Kidney tubule cell (primary cell): ENCODE results near the gene SLC43A3.
"Not testable (repeated sequence)": the region's sequence is repeated elsewhere in the genome, so short reads cannot be mapped to it uniquely, and the experiment has no call there.

Experiments
- DNase-seq: peaks from one replicate; pipeline ENCODE4 v3.0.0-alpha.2; 2018; ENCODE audit warnings: low spot score

SLC43A3 gene

DNA sequence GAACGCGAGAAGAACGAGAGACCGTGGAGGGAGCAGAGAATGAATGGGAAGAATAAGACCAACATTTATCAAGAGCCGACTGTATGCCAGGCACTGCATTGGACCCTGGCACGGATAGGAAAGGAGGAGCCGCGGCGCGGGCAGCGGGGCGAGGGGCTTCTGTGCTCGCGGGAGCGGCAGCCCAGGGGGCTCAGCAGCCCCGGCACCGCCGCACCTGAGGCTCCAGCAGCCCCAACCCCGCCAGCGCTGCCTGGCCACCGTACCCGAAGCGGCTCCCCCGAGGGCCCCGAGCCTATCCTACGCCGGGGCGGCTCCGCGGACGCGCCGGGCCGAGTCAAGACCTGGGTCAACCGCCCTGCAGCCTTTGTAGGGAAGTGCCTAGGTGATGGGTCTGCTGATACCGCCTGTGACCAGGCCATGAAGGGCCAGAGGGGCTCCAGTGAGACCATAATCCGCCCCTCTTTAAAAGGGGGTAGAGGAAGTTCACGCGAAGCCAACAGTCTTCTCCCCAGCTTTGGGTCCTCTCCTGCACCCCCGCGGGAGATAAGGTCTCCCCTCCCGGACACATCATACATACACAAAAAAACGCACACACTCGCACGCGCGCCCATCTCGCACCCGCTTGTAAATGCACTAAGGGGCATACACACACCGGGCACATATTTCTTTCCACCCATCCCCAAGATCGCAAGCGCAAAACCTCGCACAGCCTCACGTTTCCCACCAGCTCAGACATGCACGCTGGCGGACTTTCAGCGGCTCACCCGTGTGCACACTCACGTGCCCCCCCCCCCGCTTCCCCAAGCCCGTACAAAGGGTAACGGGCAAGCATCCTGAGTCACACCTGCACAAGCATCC is 32.5 kb upstream of the SLC43A3 start:
- no peak for DNase-seq

DNA sequence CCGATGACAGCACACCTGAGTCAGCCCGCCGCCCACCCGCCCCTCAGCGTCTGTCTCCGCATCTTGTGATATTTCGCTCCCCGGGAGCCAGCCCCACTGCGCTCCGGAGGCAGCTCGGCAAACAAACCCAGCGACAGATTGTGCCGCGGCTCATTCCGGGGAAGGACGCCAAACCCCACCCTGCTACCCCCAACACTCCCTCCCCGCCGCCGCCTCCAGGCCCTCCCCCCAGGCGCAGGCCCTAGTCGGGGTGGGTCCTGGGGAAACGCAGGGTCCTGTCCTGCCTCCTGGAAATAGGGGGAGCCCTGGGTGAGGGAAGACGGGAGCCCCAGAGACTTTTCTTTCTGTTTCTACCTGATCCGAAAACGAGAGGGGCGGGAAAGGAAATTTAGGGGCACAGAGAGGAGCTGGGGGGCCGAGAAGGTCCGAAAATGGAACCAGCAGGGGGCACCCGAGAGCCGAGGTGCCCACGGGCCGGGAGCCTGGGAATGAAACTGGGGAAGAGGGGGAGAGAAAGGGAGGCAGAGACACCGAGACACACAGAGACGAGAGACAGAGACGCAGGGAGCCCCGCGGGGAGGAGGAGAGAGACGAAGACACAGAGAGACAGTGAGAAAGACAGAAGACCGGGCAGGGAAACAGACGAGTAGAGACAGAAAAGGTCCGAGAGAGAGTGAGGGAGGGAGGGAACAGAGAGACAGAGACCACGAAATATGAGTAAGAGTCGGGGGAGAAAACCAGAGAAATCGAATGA is 31.7 kb upstream of the SLC43A3 start:
- DNase-seq = peak; percentile 19

DNA sequence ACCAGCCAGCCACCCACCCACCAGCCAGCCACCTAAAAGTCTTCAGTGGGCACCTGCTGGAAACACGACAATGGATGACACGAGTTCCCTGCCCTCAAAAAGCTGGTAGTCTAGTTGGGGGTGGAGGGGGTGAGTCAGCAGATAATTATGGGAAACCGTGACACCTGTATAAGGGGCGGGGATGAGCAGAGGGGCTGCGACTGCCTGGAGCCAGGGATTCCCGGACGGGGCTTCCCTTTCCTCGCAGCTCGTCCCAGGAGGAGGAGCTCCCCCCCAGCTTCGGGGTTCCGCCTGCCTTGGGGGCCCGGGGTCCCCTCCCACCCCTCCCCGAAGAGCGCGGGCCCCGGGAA is 31.1 kb upstream of the SLC43A3 start:
- DNase-seq = peak; percentile 28

DNA sequence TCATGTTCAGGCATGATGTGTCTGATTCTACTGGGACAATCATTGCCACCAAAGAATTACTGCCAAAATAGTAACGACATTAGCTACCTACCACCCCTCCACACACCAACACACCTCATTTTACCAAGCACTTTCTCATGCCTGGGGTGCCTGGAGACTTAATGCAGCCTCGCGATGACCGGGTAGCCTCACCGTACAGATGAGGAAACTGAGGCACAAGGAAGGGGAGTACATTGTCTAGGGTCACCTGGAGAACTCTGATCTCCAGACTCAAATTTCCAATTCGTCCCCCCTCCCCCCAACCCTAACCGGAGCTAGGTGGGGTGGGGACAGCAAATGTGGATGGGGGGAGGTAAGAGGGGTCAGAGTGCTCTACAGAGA is 30.7 kb upstream of the SLC43A3 start:
- DNase-seq = no peak

DNA sequence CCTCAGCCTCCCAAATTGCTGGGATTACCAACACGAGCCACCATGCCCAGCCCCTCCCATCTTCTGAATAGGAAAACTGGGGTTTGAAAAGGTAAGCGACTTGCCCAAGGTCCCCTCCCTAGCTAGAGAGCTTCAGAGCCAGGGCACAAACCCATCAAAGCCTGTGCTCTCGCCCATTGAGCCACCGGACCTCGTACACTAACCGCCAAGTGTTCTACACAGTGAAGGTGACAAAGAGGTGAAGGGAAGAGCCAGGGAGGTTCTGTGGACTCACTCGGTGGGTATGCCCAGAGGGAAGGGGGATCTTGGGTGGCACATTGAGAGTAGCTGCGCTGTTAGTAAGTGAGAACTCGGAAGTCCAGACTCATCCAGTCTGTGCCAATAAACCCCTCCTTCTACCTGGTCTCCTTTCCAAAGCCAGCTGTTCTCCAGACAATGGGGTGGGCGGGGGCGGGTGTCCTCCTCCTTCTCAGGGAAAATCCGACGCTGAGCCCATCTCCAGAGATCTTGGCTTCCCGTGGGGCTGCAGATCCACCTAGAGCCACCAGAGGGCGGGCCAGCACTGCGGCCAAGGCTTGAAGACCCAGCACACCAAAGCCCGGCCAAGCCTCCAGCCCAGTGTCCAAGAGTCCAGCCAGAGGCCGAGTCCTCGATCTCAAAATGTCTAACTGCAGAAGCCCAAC is 30.2 kb upstream of the SLC43A3 start:
- peak; percentile 80 for DNase-seq

DNA sequence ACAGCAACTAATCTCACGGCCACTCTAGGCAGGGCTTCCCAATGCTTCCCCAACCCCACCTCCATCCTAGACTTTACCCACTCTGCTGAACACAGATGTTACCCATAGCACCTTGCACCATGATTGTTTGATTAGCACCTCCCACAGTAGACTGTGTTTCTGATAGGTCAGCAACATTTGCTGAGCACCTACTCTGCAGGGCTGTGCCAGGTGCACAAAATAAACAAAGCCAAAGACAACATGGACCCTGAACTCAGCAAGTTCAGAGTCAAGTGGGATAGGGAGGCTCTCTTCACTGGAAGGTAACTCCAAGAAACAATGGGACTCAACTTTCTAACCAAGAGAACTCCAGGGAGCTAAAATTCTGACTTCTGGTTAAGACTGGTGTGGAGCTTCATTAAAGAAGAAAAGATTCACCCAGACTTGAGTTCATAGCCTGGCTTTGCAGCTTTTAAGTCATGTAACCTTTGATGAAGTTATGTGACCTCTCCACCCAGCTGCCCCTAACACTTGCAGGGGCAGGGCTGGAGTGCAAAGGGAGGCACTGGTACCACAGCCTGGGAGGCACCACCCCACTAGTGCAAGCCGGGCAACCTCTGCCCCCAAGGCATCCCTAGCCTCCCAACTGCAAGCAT is 26.7 kb upstream of the SLC43A3 start:
- DNase-seq = no peak

DNA sequence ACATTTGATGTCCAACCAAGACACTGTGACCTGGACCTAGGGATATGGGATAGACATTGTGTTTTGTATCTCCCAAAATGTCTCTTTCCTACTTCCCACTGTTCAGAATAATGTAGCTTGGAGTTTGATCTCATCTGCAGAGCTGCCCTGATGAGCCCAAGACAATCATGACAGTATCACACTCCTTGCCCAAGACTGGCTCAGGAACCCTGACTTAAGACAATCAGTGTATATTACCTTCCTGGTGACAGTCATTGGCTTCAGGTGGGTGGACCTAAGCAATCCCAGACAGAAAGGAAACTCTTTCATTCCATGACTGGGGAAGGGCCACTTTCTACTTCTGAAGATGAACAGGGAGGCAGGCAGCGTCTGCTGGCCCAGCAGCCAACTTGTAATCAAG is 19.1 kb upstream of the SLC43A3 start:
- DNase-seq = no peak

DNA sequence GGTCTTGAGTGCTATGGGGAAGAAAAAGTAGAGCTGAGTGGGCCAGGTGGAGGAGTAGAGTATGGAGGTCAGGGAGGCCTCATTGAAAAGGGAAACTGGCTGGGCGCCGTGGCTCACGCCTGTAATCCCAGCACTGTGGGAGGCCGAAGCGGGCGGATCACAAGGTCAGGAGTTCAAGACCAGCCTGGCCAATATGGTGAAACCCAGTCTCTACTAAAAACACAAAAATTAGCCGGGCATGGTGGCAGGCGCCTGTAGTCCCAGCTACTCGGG is 18.1 kb upstream of the SLC43A3 start:
- DNase-seq = not testable (repeated sequence)

DNA sequence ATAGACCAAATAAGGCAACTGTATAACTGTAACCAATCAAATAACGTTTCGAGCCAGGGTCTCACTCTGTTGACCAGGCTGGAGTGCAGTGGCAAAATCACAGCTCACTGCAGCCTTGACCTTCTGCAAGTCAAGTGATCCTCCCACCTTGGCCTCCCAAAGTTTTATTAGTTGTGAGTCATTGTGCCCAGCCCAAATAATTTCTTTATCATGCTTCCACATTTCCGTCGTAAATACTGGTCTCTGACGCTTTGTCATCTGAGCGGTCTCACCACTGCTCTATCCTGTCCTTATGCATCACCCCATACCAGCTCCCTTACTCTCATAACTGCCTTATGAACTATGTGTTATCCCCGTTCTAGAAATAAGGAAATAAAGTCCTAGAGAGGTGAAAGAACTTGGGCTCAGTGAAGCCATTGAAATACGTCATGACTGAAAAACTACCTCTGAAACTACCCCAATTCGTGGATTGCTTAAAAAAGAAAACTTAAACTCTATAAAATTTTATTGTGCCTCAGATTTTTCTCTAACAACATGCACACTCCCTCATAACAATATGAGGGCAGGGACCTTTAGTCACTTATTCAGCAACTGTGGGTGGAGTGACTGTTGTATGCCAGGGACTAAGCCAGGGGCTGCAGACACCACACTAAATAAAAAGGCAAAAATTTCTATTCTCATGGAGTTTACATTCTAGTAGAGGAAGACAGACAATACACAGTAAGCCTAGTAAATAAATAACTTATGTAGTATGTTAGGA is 17.6 kb upstream of the SLC43A3 start:
- DNase-seq = no peak

DNA sequence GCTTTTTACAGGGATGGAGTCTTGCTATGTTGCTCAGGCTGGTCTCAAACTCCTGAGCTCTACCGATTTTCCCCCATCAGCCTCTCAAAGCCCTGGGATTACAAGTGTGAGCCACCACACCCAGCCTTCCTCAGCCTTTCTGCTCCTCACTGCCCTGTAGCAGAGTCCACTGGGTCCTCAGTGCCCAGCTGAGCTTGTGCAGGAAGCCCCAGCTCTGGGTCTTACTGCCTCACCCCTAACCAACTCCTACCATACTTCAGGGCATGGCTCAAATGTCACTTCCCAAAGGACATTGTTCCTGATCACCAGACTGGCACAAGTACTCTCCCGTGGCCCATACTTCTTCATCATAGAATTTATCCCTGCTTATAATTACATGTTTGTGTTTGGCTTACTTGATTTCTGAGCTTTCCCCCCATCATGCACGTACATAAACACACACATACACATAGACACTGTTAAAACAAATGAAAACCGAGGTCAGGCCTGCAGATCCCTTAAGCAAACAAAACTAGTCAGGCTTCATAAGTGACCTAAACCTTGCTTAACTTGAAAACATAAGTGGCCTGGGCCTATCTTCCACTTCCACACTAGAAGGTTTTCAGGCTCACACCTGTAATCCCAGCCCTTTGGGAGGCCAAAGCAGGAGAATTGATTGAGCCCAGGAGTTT is 14.0 kb upstream of the SLC43A3 start:
- no peak for DNase-seq

DNA sequence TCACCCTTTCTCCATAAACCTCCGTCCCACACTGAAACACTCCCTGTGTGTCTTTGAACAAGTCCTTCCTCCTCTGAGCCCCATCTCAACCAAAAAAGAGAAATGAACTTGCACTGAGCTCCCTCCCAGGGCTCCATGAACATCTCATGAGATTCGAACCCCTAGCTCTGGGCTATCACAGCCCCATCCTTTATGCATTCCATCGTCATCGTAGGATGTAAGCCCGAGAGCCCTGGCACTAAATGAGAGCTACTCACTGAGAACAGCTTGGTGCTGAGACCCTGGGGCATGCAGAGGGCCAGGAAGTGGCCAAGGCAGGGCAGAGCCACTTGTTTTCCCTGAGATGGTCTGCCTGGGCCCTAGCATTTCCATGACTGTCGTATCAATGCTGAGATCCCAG is 12.9 kb upstream of the SLC43A3 start:
- no peak for DNase-seq

DNA sequence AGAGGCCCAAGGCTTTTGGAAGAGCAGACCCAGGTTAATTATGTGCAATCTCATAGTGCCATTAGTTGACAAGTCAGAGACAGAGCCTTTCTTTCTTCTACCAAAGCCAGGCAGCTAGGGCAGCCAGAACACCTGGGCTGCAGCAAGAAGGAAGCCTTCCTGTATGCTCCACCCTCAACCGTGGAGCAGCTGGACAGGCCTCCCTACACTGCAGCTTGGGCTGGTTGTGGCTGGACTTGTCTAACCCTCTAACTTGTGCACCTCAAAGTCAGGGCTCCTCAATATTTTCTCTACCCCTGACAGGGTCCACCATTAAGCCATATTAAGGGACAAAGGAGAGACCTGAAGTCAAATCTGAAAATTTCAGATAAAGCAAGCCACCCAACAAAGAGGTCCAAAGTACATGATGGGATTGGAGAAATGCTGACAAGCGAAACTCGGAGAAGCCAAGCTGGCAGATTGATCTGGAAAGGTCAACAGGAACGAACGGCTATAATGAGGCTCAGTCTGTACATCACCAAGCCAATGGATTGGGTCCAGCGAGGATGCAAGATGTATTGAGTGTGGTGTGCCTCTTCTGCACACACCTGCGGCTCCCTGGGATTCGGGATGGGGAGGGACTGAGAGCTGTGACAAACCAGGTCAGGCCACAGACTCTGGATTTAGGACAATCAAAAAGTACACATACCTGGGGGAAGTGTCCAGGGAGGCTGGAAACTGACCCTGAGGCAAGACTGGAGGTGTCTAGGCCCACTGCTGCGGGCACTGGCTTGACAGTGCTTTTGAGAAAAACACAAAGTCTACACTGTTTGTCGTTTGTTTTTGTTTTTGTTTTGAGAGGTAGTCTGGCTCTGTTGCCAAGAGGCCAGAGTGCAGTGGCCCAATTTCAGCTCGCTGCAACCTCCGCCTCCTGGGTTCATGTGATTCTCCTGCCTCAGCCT is 11.7 kb upstream of the SLC43A3 start:
- DNase-seq = no peak

DNA sequence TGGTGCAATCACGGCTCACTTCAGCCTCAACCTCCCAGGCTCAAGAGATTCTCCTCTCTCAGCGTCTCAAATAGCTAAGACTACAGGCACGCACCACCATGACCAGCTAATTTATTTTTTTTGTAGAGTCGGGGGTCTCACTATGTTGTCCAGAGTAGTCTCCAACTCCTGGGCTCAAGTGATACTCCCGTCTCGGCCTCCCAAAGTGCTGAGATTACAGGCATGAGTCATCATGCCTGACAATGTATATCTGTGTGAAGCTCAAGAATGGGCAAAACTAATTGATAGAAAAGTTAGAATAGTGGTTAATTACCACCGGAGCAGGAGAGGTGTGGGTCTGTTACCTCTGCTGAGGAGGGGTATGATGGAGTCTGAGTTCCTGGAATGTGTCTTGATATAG is 9.1 kb upstream of the SLC43A3 start:
- DNase-seq = no peak

DNA sequence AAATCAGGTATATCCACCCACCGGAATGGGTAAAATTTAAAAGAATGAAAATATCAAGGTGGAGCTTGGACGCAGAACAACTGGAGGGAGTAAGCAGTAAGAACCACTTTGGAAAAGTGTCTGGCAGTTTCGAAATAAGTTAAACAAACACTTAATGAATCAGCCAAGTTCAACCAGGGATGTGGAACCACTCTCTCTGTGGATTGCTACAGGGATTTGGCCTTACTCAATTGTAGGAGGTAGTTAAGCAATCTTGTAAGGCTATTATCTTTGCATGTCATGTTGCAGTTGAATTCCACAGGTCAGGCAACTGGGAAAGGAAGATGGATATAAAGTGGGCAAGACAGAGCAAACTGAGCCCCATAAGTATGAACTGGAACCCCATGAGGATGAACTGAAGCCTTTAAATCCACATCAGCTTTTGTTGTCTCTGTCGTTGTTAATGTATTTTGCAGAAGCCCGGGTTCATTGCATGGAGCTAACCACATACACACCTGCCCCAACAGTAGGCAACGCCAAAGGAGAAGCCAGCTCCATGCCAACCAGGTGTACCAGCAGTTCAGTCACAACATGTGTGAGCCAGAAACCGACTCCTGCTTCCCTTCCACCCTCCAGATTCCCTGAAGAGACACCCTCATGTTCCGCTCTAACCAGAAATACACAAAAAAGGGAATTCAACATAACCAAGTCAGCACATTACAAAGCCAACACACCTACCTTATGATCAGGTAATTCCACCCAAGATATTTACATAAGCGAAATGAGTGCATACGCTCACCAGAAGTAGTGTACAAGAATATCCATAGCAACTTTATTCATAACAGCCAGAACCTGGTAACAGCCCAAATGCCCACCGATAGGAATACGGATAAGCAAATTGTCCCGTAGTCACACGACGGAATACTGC is 8.0 kb upstream of the SLC43A3 start:
- peak; percentile 79 for DNase-seq

DNA sequence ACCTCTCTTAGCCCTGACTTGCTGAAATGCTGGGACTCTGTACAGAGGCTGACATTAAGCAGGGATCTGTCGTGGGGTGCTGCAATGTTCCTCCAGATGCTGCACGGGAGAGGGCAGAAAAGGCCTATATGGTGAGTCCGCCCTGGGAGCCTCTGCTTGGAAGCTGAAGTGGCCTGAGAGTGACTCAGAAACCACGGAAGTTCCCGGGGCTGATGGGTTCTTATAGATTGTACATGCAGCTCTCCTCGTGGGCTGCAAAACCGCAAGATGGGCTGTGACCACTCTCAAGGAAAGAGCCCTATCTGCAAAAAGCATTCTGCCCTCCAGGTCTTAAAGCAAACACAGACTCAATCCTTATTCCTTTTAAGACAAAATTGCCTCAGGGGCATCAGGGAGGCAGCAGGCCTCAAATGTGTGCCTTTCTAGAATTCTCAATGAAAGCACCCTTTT is 5.8 kb upstream of the SLC43A3 start:
- DNase-seq = peak; percentile 44

DNA sequence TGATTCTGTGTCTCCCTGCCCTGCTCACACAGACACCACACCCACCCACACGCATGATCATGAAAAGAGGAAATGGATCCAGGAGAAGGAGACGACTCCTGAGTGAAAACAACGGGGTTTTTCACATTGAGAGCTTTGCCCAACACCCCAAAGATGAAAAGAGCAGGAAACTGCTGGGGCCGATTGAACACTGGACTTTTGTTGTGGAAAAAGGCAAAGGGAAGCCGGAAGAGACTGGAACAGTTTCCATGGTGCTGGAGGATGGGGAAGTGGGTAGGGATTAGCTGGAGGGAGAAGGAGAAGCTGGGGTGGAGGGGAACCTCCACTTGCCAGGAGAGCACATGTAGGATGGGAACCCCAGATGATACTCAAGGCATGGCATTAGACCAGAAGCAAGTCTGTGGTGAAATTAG is 5.2 kb upstream of the SLC43A3 start:
- DNase-seq = no peak

DNA sequence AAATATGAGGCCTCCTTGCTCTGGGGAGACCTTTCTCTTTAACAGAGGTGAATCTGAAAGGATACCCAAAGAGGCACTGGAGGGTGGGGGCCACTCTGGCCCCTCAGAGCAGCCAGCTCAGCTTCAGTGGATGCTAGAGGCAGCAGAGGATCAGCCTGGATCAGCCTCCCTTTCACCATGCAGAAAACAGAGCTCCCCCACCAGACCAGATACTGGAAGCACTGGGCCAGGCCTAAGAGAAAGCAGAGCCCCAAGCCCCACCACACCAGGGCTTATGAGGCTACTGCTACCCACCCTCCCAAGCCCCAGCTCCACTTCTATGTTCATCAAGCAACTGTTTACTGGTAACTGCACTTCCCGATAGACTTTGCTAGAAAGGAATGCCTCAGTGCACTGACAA is 4.0 kb upstream of the SLC43A3 start:
- DNase-seq = no peak

DNA sequence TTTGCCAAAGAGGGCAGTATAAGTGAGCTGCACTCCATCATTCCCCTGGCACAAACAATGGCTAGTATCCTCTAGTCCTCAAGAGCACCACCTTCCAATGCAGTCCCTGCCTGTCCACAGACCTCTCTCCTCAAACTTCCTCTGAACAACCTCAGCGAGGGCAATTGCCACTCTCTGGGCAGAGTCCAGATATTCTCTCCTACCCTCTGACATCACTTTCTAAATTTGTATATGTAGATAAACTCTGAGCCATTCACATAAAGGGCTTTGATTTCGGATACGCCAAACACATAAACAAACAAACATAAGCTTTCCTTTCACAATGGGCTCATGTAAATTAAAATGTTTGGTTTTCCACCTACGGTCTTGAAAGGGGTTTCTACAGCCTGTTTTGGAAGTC is 3.0 kb upstream of the SLC43A3 start:
- no peak for DNase-seq

DNA sequence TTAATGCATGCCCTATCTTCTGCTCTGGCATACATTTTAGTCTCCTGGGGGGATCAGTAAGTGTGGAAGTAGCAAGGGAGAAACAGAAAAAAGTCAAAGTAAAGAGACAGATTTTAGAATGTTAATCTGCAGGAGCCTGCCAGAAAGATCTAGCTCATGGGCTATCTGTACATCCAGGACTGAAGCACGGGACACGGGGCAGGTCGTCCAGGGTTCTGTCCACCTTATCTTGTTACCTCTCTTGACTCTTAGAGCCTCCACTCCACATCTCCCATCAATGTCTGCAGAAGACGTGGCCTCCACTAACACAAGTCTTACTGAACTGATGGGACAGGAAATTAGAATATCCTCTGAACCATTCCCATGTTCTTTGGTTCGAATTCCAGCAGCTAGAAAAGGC is 1.7 kb upstream of the SLC43A3 start:
- no peak for DNase-seq
